A673 (cell line): ENCODE measurements around the gene CETP. TPM values are rescaled to one million over a fixed set of nuclear protein-coding genes. Genes with fewer than 3 reads are reported as not detected.

Experiments used
- BruUV-seq: library from RNA; stranded (reverse); fragments of 400-500 nt; replicated peaks from 2 replicates; lab custom pipeline; 2021; lab: Mats Ljungman, UMichigan
- CTCF ChIA-PET: fragments of 300-600 bp; sonication (Branson Sonifier 250); formaldehyde crosslinking; loops from one replicate; lab custom pipeline; 2022; ENCODE audit warnings: antibody characterized with exemption; lab: Charles Lee
- POLR2A ChIA-PET: fragments of 300-600 bp; sonication (Branson Sonifier 250); formaldehyde crosslinking; loops from one replicate; lab custom pipeline; 2022; ENCODE audit warnings: antibody characterized with exemption; ENCODE audit not compliant: low non-redundant PET; lab: Charles Lee
- DNase-seq: peaks from one replicate; pipeline ENCODE4 v3.0.0-alpha.2; 2015; ENCODE audit warnings: low spot score
- H3K27ac ChIP-seq: fragments of 200-600 bp; sonication (generic); 2 replicates; pipeline ENCODE4 v1.5.1; 2016; ENCODE audit warnings: mixed run types, low read depth, mild to moderate bottlenecking, mixed read lengths, antibody characterized with exemption, low read length; ENCODE audit not compliant: poor library complexity, severe bottlenecking
- H3K27me3 ChIP-seq: fragments of 200-600 bp; sonication (generic); replicated peaks from 2 replicates; pipeline ENCODE4 v1.6.1; 2017; ENCODE audit warnings: mixed run types, low read depth, mild to moderate bottlenecking, mixed read lengths, antibody characterized with exemption, low read length; ENCODE audit not compliant: insufficient read depth, poor library complexity
- H3K36me3 ChIP-seq: fragments of 200-600 bp; sonication (generic); 2 replicates; pipeline ENCODE4 v1.6.1; 2016; ENCODE audit warnings: mixed run types, mild to moderate bottlenecking, mixed read lengths, antibody characterized with exemption, low read length; ENCODE audit not compliant: insufficient read depth, poor library complexity, severe bottlenecking
- H3K4me1 ChIP-seq: fragments of 200-600 bp; sonication (generic); 2 replicates; pipeline ENCODE4 v1.6.1; 2017; ENCODE audit warnings: mixed run types, mild to moderate bottlenecking, mixed read lengths, antibody characterized with exemption, low read length; ENCODE audit not compliant: insufficient read depth, poor library complexity, severe bottlenecking
- H3K4me3 ChIP-seq: fragments of 200-600 bp; sonication (generic); 2 replicates; pipeline ENCODE4 v1.5.1; 2016; ENCODE audit warnings: low read depth, mixed run types, mild to moderate bottlenecking, mixed read lengths, low read length; ENCODE audit not compliant: poor library complexity, severe bottlenecking
- H3K9me3 ChIP-seq: fragments of 200-600 bp; sonication (generic); 2 replicates; pipeline ENCODE4 v1.6.1; 2016; ENCODE audit warnings: mixed run types, low read depth, mild to moderate bottlenecking, mixed read lengths, antibody characterized with exemption, low read length; ENCODE audit not compliant: poor library complexity, severe bottlenecking
- EZH2 ChIP-seq: fragments of 200-600 bp; sonication (generic); IDR thresholded peaks from 2 replicates; pipeline ENCODE4 v1.6.1; 2017; ENCODE audit warnings: borderline replicate concordance, low read depth, mild to moderate bottlenecking, mixed read lengths, antibody characterized with exemption, low read length; ENCODE audit not compliant: poor library complexity, severe bottlenecking
- intact Hi-C: fragments of 100-400 bp; cut with micrococcal nuclease; formaldehyde crosslinking; loops from one replicate; pipeline ENCODE4 v1.10.0; 2022; ENCODE audit not compliant: unreplicated experiment
- total RNA-seq: library from RNA; stranded (reverse); gene quantifications from 2 replicates; pipeline ENCODE4 v1.2.3, GENCODE V29; 2021
- TF ChIP-seq, protein P1 (sequence below): fragments of 300-800, 200-600 bp; sonication (generic); conservative IDR thresholded peaks from 2 replicates; pipeline ENCODE4 v1.5.1; 2017; ENCODE audit warnings: low read depth, mild to moderate bottlenecking, antibody characterized with exemption, low read length, moderate library complexity, mixed read lengths

CETP gene
- total RNA-seq, 1 experiment from 2014 or later, result not detected

GRCh38 chr16:56915336-56916119 is 46.2 kb upstream of the CETP start:
- DNase-seq, result no peak
- TF ChIP-seq, protein P1, sequence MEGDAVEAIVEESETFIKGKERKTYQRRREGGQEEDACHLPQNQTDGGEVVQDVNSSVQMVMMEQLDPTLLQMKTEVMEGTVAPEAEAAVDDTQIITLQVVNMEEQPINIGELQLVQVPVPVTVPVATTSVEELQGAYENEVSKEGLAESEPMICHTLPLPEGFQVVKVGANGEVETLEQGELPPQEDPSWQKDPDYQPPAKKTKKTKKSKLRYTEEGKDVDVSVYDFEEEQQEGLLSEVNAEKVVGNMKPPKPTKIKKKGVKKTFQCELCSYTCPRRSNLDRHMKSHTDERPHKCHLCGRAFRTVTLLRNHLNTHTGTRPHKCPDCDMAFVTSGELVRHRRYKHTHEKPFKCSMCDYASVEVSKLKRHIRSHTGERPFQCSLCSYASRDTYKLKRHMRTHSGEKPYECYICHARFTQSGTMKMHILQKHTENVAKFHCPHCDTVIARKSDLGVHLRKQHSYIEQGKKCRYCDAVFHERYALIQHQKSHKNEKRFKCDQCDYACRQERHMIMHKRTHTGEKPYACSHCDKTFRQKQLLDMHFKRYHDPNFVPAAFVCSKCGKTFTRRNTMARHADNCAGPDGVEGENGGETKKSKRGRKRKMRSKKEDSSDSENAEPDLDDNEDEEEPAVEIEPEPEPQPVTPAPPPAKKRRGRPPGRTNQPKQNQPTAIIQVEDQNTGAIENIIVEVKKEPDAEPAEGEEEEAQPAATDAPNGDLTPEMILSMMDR, result no peak
- no peak for TF ChIP-seq EZH2
- H3K9me3 ChIP-seq, result no peaks in the 10 kb centered on the region
- ChIA-PET CTCF (no interaction called here), POLR2A (no interaction called here)
- intact Hi-C loops, result no loop called here
- BruUV-seq, result no TSS peak
- H3K27ac ChIP-seq, result no peak overlapping the region
- H3K27me3 ChIP-seq, result no peaks in the 10 kb centered on the region
- H3K36me3 ChIP-seq, result no peaks in the 10 kb centered on the region
- no peak overlapping the region for H3K4me3 ChIP-seq
- H3K4me1 ChIP-seq, result no peaks in the 10 kb centered on the region

GRCh38 chr16:56916571-56917403 is 45.0 kb upstream of the CETP start:
- ChIA-PET POLR2A (no interaction called here), CTCF (no interaction called here)
- TF ChIP-seq, protein P1, result no peak
- TF ChIP-seq EZH2, result no peak
- no peaks in the 10 kb centered on the region for H3K9me3 ChIP-seq
- no TSS peak for BruUV-seq
- H3K36me3 ChIP-seq, result no peaks in the 10 kb centered on the region
- H3K27ac ChIP-seq, result no peak overlapping the region
- H3K4me1 ChIP-seq, result no peaks in the 10 kb centered on the region
- no peaks in the 10 kb centered on the region for H3K27me3 ChIP-seq
- no peak overlapping the region for H3K4me3 ChIP-seq
- DNase-seq, result no peak
- intact Hi-C loops, result no loop called here

DNA sequence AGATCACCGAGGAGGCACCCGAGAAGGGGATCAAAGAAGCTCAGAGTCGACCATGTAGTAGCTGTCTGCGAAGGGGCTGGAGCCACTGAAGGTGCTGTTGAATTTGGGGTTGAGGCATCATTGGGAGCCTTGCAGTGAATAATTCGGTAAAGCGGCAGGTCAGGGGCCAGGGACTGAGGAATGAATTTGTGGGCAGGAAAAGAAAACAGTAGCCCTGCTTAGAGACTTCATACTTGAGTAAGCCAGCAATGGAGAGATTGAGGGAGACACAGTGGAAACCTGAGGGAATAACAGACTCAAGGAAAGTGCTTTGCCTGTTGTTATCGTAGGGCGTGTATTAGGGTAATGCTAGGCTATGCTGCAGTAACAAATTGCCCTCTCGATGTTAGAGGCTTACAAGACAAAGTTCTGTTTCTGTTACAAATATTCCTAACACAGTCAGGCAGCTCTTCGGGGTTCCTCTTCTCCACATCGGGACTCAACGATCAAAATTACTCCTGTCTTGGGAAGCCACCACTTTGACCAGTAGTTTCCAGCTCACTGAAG is 43.2 kb upstream of the CETP start:
- POLR2A ChIA-PET, result no interaction called here
- intact Hi-C loops, result no loop called here
- Histone ChIP-seq H3K4me3 (no peak overlapping the region), H3K36me3 (no peaks in the 10 kb centered on the region), H3K9me3 (no peaks in the 10 kb centered on the region), H3K27me3 (no peaks in the 10 kb centered on the region), H3K27ac (no peak overlapping the region), H3K4me1 (no peaks in the 10 kb centered on the region)
- TF ChIP-seq EZH2, result no peak
- TF ChIP-seq, protein P1, result no peak
- DNase-seq, result no peak
- CTCF ChIA-PET, result interaction anchor here (0.5 kb wide), 1 partner anchor 933 kb away, joined by 5 read pairs; no protein-coding TSS in a partner anchor
- BruUV-seq, result no TSS peak
